Suprapubic skin (tissue), 4 donors: ENCODE results near the gene DARS1.

Experiments
- EP300 ChIP-seq: sonication (generic); formaldehyde crosslinking; IDR thresholded peaks from one replicate; pipeline ENCODE4 v1.6.1; 2017; ENCODE audit warnings: antibody characterized with exemption
- POLR2A ChIP-seq, 2 donors: fragments of 450-650 bp; IDR thresholded peaks; one replicate each; pipeline ENCODE4 v1.6.1; 2017; ENCODE audit warnings: antibody characterized with exemption in 2 of 2, mild to moderate bottlenecking in 2 of 2, moderate library complexity in 2 of 2
- POLR2AphosphoS5 ChIP-seq, 3 donors: sonication (generic); formaldehyde crosslinking; IDR thresholded peaks; one replicate each; pipeline ENCODE4 v1.6.1; 2017; ENCODE audit warnings: antibody characterized with exemption in 3 of 3
- TF ChIP-seq, protein P1 (sequence below), 2 donors: fragments of 200-600 bp in 1 of 2; fragments of 450-650 bp in 1 of 2; sonication (generic) in 1 of 2; IDR thresholded peaks; one replicate each; pipeline ENCODE4 v1.5.1; 2016 to 2019; ENCODE audit warnings: antibody characterized with exemption in 2 of 2, mild to moderate bottlenecking in 1 of 2, moderate library complexity in 1 of 2

DNA sequence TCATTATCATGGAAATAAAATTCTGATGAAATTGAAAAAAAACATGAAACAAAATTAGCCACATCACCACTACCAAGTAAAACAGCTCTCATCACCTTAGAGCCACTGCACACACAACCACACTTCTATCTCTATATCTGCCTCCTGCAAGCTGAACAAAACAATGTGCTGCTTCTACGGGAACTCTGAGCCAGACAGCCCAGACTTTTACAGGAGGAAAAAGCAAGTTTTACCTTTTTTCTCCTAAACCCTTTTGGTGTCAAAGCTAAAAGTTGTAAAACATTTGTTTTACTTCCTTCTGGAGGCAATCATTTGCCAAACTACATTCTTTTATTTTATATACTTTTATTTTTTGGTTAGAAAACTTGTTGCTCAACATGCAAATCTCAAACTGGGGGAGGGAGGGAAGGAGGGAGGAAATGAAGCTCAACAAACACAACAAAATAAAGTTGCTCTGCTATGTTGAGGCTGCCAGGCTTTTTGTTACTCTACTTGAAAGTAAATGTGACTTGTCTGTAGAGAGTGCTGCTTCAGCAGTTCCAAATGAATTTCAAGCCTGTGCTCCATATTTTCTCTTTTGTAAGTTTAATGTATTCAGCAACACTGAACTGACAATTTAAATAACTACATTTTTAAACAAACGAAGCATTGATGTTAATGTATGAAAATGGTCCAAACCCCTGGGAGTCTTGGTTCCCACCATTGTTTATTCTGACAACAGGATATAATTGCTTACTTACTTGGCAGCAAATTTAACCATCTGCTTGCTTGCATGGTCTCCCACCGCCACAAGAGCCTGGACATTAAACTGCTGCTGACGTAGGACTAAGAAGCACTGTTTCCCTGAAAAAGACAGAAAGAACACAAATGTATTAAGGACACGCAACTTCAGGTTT is 24.5 kb downstream of the DARS1 start:
- no peak for TF ChIP-seq POLR2A (IDR thresholded peaks at IDR 0.05)
- TF ChIP-seq, protein P1, sequence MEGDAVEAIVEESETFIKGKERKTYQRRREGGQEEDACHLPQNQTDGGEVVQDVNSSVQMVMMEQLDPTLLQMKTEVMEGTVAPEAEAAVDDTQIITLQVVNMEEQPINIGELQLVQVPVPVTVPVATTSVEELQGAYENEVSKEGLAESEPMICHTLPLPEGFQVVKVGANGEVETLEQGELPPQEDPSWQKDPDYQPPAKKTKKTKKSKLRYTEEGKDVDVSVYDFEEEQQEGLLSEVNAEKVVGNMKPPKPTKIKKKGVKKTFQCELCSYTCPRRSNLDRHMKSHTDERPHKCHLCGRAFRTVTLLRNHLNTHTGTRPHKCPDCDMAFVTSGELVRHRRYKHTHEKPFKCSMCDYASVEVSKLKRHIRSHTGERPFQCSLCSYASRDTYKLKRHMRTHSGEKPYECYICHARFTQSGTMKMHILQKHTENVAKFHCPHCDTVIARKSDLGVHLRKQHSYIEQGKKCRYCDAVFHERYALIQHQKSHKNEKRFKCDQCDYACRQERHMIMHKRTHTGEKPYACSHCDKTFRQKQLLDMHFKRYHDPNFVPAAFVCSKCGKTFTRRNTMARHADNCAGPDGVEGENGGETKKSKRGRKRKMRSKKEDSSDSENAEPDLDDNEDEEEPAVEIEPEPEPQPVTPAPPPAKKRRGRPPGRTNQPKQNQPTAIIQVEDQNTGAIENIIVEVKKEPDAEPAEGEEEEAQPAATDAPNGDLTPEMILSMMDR (IDR thresholded peaks at IDR 0.05) = no peak
- no peak for TF ChIP-seq EP300
- TF ChIP-seq POLR2AphosphoS5 (IDR thresholded peaks at IDR 0.05) = no peak
